ENCODE measurements around the gene FN3K.

DNA sequence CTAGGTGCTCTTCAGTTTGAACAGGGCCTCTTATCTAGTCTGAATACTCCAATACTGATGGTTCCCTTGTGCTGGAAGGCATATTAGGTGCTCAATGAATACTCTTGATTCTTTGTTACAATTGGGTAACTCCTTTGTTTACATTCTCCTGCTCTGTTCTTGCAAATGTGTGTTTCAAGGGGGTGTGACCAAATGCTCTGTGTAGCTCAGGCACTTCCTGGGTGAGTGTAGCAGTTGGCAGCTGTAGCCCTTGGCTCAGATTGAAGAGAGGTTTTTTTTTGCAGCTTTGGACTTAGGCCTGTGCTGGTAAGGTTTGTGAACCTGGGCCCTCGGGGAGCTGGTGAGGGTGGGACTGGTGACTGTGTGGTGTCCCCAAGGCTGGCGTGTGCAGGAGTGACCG is 36.6 kb downstream of the FN3K start:
- TF ChIP-seq, protein P1, sequence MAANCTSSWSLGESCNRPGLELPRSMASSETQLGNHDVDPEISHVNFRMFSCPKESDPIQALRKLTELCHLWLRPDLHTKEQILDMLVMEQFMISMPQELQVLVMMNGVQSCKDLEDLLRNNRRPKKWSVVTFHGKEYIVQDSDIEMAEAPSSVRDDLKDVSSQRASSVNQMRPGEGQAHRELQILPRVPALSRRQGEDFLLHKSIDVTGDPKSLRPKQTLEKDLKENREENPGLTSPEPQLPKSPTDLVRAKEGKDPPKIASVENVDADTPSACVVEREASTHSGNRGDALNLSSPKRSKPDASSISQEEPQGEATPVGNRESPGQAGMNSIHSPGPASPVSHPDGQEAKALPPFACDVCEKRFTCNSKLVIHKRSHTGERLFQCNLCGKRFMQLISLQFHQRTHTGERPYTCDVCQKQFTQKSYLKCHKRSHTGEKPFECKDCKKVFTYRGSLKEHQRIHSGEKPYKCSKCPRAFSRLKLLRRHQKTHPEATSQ (tag by site-specific recombination; IDR thresholded peaks at IDR 0.05), result no peak
- TF ChIP-seq, protein P2, sequence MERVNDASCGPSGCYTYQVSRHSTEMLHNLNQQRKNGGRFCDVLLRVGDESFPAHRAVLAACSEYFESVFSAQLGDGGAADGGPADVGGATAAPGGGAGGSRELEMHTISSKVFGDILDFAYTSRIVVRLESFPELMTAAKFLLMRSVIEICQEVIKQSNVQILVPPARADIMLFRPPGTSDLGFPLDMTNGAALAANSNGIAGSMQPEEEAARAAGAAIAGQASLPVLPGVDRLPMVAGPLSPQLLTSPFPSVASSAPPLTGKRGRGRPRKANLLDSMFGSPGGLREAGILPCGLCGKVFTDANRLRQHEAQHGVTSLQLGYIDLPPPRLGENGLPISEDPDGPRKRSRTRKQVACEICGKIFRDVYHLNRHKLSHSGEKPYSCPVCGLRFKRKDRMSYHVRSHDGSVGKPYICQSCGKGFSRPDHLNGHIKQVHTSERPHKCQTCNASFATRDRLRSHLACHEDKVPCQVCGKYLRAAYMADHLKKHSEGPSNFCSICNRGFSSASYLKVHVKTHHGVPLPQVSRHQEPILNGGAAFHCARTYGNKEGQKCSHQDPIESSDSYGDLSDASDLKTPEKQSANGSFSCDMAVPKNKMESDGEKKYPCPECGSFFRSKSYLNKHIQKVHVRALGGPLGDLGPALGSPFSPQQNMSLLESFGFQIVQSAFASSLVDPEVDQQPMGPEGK (tag by site-specific recombination; IDR thresholded peaks at IDR 0.05), result no peak
- TF ChIP-seq, protein P3, sequence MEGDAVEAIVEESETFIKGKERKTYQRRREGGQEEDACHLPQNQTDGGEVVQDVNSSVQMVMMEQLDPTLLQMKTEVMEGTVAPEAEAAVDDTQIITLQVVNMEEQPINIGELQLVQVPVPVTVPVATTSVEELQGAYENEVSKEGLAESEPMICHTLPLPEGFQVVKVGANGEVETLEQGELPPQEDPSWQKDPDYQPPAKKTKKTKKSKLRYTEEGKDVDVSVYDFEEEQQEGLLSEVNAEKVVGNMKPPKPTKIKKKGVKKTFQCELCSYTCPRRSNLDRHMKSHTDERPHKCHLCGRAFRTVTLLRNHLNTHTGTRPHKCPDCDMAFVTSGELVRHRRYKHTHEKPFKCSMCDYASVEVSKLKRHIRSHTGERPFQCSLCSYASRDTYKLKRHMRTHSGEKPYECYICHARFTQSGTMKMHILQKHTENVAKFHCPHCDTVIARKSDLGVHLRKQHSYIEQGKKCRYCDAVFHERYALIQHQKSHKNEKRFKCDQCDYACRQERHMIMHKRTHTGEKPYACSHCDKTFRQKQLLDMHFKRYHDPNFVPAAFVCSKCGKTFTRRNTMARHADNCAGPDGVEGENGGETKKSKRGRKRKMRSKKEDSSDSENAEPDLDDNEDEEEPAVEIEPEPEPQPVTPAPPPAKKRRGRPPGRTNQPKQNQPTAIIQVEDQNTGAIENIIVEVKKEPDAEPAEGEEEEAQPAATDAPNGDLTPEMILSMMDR (tag by site-specific recombination; IDR thresholded peaks at IDR 0.05), result no peak
- TF ChIP-seq GLI4 (tag by site-specific recombination; IDR thresholded peaks at IDR 0.05) (no peak), SETDB1 (IDR thresholded peaks at IDR 0.05; ENCODE audit: insufficient read length, low read length) (no peak), SCRT2 (tag by site-specific recombination; IDR thresholded peaks at IDR 0.05) (no peak), WT1 (tag by site-specific recombination; IDR thresholded peaks at IDR 0.05) (no peak), ZEB2 (tag by site-specific recombination; IDR thresholded peaks at IDR 0.05) (no peak)
- TF ChIP-seq, protein P4, sequence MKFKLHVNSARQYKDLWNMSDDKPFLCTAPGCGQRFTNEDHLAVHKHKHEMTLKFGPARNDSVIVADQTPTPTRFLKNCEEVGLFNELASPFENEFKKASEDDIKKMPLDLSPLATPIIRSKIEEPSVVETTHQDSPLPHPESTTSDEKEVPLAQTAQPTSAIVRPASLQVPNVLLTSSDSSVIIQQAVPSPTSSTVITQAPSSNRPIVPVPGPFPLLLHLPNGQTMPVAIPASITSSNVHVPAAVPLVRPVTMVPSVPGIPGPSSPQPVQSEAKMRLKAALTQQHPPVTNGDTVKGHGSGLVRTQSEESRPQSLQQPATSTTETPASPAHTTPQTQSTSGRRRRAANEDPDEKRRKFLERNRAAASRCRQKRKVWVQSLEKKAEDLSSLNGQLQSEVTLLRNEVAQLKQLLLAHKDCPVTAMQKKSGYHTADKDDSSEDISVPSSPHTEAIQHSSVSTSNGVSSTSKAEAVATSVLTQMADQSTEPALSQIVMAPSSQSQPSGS (tag by site-specific recombination; IDR thresholded peaks at IDR 0.05; ENCODE audit: low read depth), result no peak

All from HEK293 (cell line).